GM10248 (cell line): Measurements from ENCODE around the gene VANGL1.

Experiments used
- CTCF ChIA-PET: fragments of 300-600 bp; sonication (Branson Sonifier 250); formaldehyde crosslinking; extraction: SDS; loops from one replicate; lab custom pipeline; 2021; ENCODE audit warnings: antibody characterized with exemption; lab: Yijun Ruan, JAX
- POLR2A ChIA-PET: fragments of 350-650 bp; sonication (Branson Sonifier 250); formaldehyde crosslinking; extraction: SDS; loops from one replicate; lab custom pipeline; 2020; ENCODE audit warnings: antibody characterized with exemption; lab: Yijun Ruan, JAX
- DNase-seq: peaks from one replicate; pipeline ENCODE4 v3.0.0; 2012; ENCODE audit errors: extremely low spot score
- TF ChIP-seq, protein P1 (sequence below): IDR thresholded peaks from 2 replicates; pipeline ENCODE4 v1.5.1; 2012; ENCODE audit warnings: mild to moderate bottlenecking, low read depth; ENCODE audit errors: extremely low read depth, missing control alignments, control extremely low read depth

VANGL1 gene

DNA sequence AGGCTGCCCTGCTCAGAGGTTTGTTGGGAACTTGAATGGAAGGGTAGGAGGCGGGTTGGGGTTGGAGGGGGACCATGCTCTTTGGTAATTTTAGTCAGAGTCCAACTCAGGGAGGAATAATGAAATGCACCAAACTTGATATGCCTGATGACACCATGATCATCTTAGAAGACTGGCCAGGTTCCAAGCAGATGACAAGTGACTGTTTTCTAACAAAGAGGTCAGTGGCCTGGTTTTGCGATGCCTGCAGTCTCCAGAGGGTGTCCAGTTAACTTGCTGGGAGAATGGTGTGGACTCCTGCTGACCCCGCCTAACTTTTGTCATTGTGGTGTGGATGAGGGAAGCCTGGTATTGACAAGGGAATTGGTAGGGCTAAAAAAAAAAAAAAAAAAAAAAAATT is 12.4 kb downstream of the VANGL1 start:
- ChIA-PET CTCF (interaction anchor here (1.9 to 2.4 kb wide), 2 partner anchors 9 to 52 kb away, joined by 8 read pairs; no protein-coding TSS in a partner anchor), POLR2A (no interaction called here)
- TF ChIP-seq, protein P1, sequence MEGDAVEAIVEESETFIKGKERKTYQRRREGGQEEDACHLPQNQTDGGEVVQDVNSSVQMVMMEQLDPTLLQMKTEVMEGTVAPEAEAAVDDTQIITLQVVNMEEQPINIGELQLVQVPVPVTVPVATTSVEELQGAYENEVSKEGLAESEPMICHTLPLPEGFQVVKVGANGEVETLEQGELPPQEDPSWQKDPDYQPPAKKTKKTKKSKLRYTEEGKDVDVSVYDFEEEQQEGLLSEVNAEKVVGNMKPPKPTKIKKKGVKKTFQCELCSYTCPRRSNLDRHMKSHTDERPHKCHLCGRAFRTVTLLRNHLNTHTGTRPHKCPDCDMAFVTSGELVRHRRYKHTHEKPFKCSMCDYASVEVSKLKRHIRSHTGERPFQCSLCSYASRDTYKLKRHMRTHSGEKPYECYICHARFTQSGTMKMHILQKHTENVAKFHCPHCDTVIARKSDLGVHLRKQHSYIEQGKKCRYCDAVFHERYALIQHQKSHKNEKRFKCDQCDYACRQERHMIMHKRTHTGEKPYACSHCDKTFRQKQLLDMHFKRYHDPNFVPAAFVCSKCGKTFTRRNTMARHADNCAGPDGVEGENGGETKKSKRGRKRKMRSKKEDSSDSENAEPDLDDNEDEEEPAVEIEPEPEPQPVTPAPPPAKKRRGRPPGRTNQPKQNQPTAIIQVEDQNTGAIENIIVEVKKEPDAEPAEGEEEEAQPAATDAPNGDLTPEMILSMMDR, result no peak
- DNase-seq, result no peak

GRCh38 chr1:115654663-115655305 is 13.0 kb downstream of the VANGL1 start:
- CTCF ChIA-PET, result interaction anchor here (1.9 to 2.4 kb wide), 2 partner anchors 8 to 52 kb away, joined by 8 read pairs; no protein-coding TSS in a partner anchor
- TF ChIP-seq, protein P1, result no peak
- no peak for DNase-seq
- POLR2A ChIA-PET, result no interaction called here

GRCh38 chr1:115655306-115655663 is 13.5 kb downstream of the VANGL1 start:
- ChIA-PET CTCF (interaction anchor here (1.9 kb wide), 1 partner anchor 51 kb away, joined by 8 read pairs; no protein-coding TSS in a partner anchor), POLR2A (no interaction called here)
- TF ChIP-seq, protein P1, result no peak
- no peak for DNase-seq

DNA sequence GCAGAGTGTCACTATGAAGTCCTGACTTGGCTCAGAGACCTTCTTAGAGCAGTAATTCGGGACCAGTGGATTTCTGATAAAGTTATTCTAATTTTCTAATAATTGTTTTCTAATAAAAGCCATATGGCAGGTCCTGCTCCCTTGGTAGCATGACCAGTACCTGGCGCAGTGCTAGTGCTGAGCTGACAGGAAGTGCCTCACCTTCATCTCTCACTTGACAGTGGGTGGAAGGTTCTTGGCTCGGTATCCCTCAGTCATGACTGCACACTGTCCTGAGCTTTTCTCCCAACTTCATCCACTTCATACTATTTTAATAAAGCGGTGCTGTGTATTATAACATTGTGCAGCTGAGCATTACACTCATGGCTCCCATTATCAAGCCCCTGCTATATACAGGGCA is 14.1 kb downstream of the VANGL1 start:
- CTCF ChIA-PET, result interaction anchor here (1.9 to 2.2 kb wide), 2 partner anchors 13 to 51 kb away, joined by 6 to 8 read pairs; no protein-coding TSS in a partner anchor
- TF ChIP-seq, protein P1, result no peak
- DNase-seq, result no peak
- POLR2A ChIA-PET, result no interaction called here

DNA sequence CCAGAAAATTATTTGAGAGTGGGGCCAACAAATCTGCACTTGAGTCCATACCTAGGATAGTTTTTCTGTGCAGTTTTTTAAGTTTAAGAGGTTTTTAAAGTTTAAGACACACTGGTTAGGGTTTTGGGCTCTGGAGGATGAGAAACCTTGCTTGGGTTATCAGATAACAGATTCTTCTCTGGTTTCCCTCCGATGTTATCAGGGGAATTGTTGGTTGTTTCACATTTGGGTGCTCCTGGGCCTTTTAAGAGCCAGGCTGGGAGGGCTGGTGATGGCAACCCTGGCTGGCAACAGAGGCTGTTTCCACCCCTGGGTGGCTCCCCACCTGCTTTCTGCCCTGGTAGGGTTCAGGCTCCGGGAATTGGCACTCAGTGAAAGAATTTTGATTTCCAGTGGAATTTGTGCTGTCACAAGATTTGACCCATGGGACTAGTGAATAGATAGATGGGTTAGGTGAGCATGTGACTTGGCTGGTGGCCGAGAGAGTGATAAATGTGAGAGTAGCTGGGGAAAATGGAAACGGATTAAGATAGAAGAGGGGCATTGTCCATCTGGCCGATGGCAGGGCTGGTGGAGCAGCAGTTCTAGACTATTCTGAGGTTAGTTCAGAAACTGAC is 14.8 kb downstream of the VANGL1 start:
- ChIA-PET CTCF (interaction anchor here (1.1 to 2.2 kb wide), 2 partner anchors 12 kb away, joined by 3 to 6 read pairs; no protein-coding TSS in a partner anchor), POLR2A (no interaction called here)
- DNase-seq, result no peak
- TF ChIP-seq, protein P1, result no peak

GRCh38 chr1:115658646-115659045 is 16.9 kb downstream of the VANGL1 start:
- no peak for DNase-seq
- TF ChIP-seq, protein P1, result no peak
- ChIA-PET POLR2A (no interaction called here), CTCF (interaction anchor here (0.9 to 6.0 kb wide), 5 partner anchors 11 to 48 kb away, joined by 3 to 28 read pairs (median 4); no protein-coding TSS in a partner anchor)
